Panc1 (cell line): ENCODE measurements around the gene ZBTB34. TPM values are rescaled to one million over a fixed set of nuclear protein-coding genes. Genes with fewer than 3 reads are reported as not detected.

Experiments
- ATAC-seq: fragments of 200-7000 bp; cut with Tn5 transposase; 2 replicates; pipeline ENCODE4 v1.9.1; 2020; ENCODE audit warnings: mild to moderate bottlenecking, moderate library complexity
- BruUV-seq: library from RNA; stranded (reverse); fragments of 400-500 nt; replicated peaks from 2 replicates; lab custom pipeline; 2021; lab: Mats Ljungman, UMichigan
- CTCF ChIA-PET: fragments of 300-600 bp; sonication (Branson Sonifier 250); formaldehyde crosslinking; loops from one replicate; lab custom pipeline; 2022; ENCODE audit warnings: antibody characterized with exemption; lab: Charles Lee
- POLR2A ChIA-PET: fragments of 300-600 bp; sonication (Branson Sonifier 250); formaldehyde crosslinking; loops from one replicate; lab custom pipeline; 2022; ENCODE audit warnings: antibody characterized with exemption; lab: Charles Lee
- DNase-seq: peaks from one replicate; pipeline ENCODE4 v3.0.0-alpha.2; 2010; ENCODE audit warnings: low read depth, low spot score
- H3K27ac ChIP-seq: 2 replicates; pipeline ENCODE4 v1.5.1; 2011; ENCODE audit warnings: mild to moderate bottlenecking, low read length, inconsistent platforms
- H3K27me3 ChIP-seq: fragments of 200-500 bp; sonication (Bioruptor generic); 2 replicates; pipeline ENCODE4 v1.6.0; 2014; ENCODE audit warnings: low read length, inconsistent platforms; ENCODE audit not compliant: control insufficient read depth, insufficient read depth
- H3K36me3 ChIP-seq: fragments of 200-500 bp; sonication (Bioruptor generic); 2 replicates; pipeline ENCODE4 v1.5.1; 2014; ENCODE audit warnings: inconsistent platforms, mild to moderate bottlenecking, low read length, moderate library complexity; ENCODE audit not compliant: control insufficient read depth, insufficient read depth
- H3K4me1 ChIP-seq: 2 replicates; pipeline ENCODE4 v1.5.1; 2011; ENCODE audit warnings: inconsistent platforms, mild to moderate bottlenecking, low read length, moderate library complexity; ENCODE audit not compliant: control insufficient read depth, insufficient read depth
- H3K4me3 ChIP-seq, 2 experiments: 2 replicates each; pipeline ENCODE4 v1.5.1; 2011 to 2012; ENCODE audit warnings: low read depth in 2 of 2, low read length in 2 of 2, mild to moderate bottlenecking in 2 of 2, inconsistent platforms in 1 of 2, moderate library complexity in 1 of 2
- H3K9me3 ChIP-seq: fragments of 200-500 bp; sonication (Bioruptor generic); 2 replicates; pipeline ENCODE4 v1.5.1; 2014; ENCODE audit warnings: low read depth, mild to moderate bottlenecking, inconsistent platforms, low read length, moderate library complexity; ENCODE audit not compliant: control insufficient read depth, insufficient read depth
- POLR2AphosphoS5 ChIP-seq: IDR thresholded peaks from 2 replicates; pipeline ENCODE4 v1.6.1; 2012; ENCODE audit warnings: mild to moderate bottlenecking, low read depth, low read length, moderate library complexity
- SIN3A ChIP-seq: IDR thresholded peaks from 2 replicates; pipeline ENCODE4 v1.6.1; 2012; ENCODE audit warnings: low read depth, mild to moderate bottlenecking, low read length, moderate library complexity, borderline replicate concordance; ENCODE audit not compliant: insufficient read depth
- TCF7L2 ChIP-seq: IDR thresholded peaks from 2 replicates; pipeline ENCODE4 v1.6.1; 2011; ENCODE audit warnings: mild to moderate bottlenecking, low read depth, low read length, inconsistent platforms
- in situ Hi-C: cut with HindIII; loops from 2 replicates; pipeline ENCODE4 v1.10.0; 2016; ENCODE audit warnings: low sequenced_read_pairs, low pct_unique_long_range_greater_than_20kb
- intact Hi-C: fragments of 100-400 bp; cut with micrococcal nuclease; formaldehyde crosslinking; loops from one replicate; pipeline ENCODE4 v1.10.0; 2022; ENCODE audit not compliant: unreplicated experiment
- total RNA-seq: library from RNA; stranded (reverse); gene quantifications from one replicate; pipeline ENCODE4 v1.2.1, GENCODE V29; 2021; ENCODE audit not compliant: unreplicated experiment
- TF ChIP-seq, protein P1 (sequence below), 2 experiments: IDR thresholded peaks; 2 replicates each; pipeline ENCODE4 v1.6.1; 2011 to 2012; ENCODE audit warnings: low read depth in 2 of 2, control low read depth in 1 of 2, low read length in 1 of 2, mild to moderate bottlenecking in 1 of 2, moderate library complexity in 1 of 2; ENCODE audit not compliant: insufficient read depth in 1 of 2
- TF ChIP-seq, protein P2 (sequence below): fragments of 450-650 bp; IDR thresholded peaks from 2 replicates; pipeline ENCODE4 v1.5.1; 2017; ENCODE audit warnings: mild to moderate bottlenecking

ZBTB34 gene
- total RNA-seq, 1 experiment from 2014 or later: 5.5 TPM

DNA sequence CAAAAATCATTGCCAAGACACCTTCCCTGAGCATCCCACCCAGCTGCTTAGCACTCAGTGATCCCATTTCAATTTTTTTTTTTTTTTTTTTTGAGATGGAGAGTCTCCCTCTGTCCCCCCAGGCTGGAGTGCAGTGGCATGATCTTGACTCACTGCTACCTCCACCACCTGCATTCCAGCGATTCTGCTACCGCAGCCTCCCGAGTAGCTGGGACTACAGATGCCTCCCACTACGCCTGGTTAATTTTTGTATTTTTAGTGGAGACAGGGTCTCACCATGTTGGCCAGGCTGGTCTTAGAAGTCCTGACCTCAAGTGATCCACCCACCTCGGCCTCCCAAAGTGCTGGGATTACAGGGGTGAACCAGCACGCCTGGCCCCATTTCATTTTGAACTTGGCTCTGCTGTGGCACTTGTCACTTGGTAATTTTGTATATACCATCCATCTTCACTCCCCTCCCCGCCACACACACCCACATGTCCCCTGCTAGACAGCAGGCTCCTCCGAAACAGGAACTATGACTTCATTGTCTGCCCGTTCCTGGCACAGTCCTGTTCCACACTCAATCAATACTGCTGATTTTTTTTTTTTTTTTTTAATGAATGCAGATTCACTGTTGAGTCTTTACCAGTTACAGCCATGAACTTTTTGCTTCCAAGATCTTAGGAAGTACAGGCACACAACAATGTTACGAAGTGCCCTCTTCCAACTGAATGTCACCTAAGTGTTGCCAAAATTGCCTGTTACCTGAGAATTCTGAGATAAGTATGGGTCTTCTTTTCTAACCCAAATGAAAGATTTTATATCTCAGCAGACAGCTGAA is 17.3 kb upstream of the ZBTB34 start:
- Histone ChIP-seq H3K27me3 (no peaks in the 10 kb centered on the region), H3K4me3 (no peak overlapping the region), H3K4me1 (no peaks in the 10 kb centered on the region), H3K36me3 (no peaks in the 10 kb centered on the region), H3K27ac (no peak overlapping the region), H3K9me3 (no peaks in the 10 kb centered on the region)
- in situ Hi-C loops: no loop called here
- CTCF ChIA-PET: no interaction called here
- no peak for ATAC-seq
- no peak for DNase-seq
- POLR2A ChIA-PET: no interaction called here
- no peak for TF ChIP-seq TCF7L2
- TF ChIP-seq, protein P1, sequence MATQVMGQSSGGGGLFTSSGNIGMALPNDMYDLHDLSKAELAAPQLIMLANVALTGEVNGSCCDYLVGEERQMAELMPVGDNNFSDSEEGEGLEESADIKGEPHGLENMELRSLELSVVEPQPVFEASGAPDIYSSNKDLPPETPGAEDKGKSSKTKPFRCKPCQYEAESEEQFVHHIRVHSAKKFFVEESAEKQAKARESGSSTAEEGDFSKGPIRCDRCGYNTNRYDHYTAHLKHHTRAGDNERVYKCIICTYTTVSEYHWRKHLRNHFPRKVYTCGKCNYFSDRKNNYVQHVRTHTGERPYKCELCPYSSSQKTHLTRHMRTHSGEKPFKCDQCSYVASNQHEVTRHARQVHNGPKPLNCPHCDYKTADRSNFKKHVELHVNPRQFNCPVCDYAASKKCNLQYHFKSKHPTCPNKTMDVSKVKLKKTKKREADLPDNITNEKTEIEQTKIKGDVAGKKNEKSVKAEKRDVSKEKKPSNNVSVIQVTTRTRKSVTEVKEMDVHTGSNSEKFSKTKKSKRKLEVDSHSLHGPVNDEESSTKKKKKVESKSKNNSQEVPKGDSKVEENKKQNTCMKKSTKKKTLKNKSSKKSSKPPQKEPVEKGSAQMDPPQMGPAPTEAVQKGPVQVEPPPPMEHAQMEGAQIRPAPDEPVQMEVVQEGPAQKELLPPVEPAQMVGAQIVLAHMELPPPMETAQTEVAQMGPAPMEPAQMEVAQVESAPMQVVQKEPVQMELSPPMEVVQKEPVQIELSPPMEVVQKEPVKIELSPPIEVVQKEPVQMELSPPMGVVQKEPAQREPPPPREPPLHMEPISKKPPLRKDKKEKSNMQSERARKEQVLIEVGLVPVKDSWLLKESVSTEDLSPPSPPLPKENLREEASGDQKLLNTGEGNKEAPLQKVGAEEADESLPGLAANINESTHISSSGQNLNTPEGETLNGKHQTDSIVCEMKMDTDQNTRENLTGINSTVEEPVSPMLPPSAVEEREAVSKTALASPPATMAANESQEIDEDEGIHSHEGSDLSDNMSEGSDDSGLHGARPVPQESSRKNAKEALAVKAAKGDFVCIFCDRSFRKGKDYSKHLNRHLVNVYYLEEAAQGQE (IDR thresholded peaks at IDR 0.05; ENCODE audit: insufficient read depth in 1 of 2, low read depth in 2 of 2, low read length in 1 of 2): no peak
- TF ChIP-seq, protein P2, sequence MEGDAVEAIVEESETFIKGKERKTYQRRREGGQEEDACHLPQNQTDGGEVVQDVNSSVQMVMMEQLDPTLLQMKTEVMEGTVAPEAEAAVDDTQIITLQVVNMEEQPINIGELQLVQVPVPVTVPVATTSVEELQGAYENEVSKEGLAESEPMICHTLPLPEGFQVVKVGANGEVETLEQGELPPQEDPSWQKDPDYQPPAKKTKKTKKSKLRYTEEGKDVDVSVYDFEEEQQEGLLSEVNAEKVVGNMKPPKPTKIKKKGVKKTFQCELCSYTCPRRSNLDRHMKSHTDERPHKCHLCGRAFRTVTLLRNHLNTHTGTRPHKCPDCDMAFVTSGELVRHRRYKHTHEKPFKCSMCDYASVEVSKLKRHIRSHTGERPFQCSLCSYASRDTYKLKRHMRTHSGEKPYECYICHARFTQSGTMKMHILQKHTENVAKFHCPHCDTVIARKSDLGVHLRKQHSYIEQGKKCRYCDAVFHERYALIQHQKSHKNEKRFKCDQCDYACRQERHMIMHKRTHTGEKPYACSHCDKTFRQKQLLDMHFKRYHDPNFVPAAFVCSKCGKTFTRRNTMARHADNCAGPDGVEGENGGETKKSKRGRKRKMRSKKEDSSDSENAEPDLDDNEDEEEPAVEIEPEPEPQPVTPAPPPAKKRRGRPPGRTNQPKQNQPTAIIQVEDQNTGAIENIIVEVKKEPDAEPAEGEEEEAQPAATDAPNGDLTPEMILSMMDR: no peak
- TF ChIP-seq POLR2AphosphoS5: no peak
- no peak for TF ChIP-seq SIN3A
- intact Hi-C loops: no loop called here
- no TSS peak for BruUV-seq

DNA sequence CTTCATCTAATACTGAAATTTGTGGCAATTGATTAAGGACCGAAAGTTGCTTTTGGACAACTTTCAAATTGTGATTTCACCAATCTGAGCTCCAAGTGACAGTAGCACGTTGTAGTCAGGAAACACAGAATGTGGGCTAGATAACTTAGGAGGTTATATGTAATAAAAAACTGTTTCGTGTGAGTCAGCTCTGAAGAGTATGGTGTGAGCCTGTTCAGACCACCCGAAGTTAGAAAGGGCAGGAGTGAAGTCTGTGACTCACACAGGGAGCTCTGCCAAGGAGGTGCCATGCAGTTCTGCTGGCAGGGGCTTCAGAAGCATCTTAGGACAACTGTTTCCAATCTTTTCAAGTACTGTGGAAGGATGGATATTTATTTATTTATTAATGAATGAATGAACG is 16.4 kb upstream of the ZBTB34 start:
- Histone ChIP-seq H3K4me3 (no peak overlapping the region), H3K4me1 (no peaks in the 10 kb centered on the region), H3K36me3 (no peaks in the 10 kb centered on the region), H3K27me3 (no peaks in the 10 kb centered on the region), H3K9me3 (no peaks in the 10 kb centered on the region), H3K27ac (no peak overlapping the region)
- no TSS peak for BruUV-seq
- in situ Hi-C loops (no loop called here), intact Hi-C loops (no loop called here)
- ATAC-seq (no peak), DNase-seq (no peak)
- ChIA-PET CTCF (no interaction called here), POLR2A (interaction anchor here (0.7 kb wide), 1 partner anchor 10 kb away, joined by 4 read pairs; no protein-coding TSS in a partner anchor)
- TF ChIP-seq, protein P2: no peak
- TF ChIP-seq SIN3A: no peak
- no peak for TF ChIP-seq TCF7L2
- TF ChIP-seq POLR2AphosphoS5: no peak
- TF ChIP-seq, protein P1 (IDR thresholded peaks at IDR 0.05; ENCODE audit: insufficient read depth in 1 of 2, low read depth in 2 of 2, low read length in 1 of 2): no peak
